ENCODE data around the gene RBM4.

DNA sequence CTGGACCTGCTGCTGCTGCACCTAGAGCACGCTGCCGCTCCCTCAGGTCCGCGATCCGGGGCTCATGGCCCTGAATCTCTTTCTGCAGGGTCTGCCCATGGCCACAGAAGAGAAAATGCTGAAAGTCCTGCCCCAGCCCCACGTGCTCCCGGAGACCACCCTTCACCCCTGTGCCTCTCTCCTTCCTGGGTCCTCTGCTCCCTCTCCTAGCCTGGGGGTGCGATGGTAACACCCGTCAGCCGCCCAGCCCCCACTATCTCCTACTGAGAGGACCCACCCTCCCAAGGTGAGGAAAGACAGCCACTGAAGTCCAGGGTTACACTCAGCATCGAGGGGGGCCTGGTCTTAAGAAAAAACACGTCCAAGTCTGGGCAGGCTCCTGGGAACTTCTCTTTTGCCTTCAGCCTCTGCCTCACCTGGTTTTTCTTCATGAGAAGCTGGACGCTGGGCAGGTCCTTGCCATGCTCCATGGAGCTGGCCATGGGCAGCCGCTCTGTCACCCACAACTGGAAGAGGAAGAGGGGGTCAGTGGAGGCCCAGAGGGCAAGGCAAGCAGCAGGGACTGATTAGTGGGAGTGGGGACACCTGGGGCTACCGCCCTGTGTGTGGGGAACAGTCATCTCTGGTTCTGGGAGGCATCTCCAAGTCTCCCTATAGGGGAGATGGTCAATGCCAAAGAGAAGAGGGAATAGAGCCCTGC, 55.0 kb downstream of the RBM4 start:
- TF ChIP-seq SMARCE1 (IDR thresholded peaks at IDR 0.05) (no peak), ZNF76 (CRISPR knock-in tag; IDR thresholded peaks at IDR 0.05; ENCODE audit: borderline replicate concordance) (no peak), HEY1 (CRISPR knock-in tag; IDR thresholded peaks at IDR 0.05; ENCODE audit: borderline replicate concordance) (no peak), SP1 (CRISPR knock-in tag; IDR thresholded peaks at IDR 0.05) (no peak), RAD21 (CRISPR knock-in tag; conservative IDR thresholded peaks at IDR 0.05 in 1 of 2, IDR thresholded peaks at IDR 0.05 in 1 of 2) (no peak), TAF9B (IDR thresholded peaks at IDR 0.05; ENCODE audit: partially characterized antibody) (no peak)
- TF ChIP-seq, protein P1, sequence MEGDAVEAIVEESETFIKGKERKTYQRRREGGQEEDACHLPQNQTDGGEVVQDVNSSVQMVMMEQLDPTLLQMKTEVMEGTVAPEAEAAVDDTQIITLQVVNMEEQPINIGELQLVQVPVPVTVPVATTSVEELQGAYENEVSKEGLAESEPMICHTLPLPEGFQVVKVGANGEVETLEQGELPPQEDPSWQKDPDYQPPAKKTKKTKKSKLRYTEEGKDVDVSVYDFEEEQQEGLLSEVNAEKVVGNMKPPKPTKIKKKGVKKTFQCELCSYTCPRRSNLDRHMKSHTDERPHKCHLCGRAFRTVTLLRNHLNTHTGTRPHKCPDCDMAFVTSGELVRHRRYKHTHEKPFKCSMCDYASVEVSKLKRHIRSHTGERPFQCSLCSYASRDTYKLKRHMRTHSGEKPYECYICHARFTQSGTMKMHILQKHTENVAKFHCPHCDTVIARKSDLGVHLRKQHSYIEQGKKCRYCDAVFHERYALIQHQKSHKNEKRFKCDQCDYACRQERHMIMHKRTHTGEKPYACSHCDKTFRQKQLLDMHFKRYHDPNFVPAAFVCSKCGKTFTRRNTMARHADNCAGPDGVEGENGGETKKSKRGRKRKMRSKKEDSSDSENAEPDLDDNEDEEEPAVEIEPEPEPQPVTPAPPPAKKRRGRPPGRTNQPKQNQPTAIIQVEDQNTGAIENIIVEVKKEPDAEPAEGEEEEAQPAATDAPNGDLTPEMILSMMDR (IDR thresholded peaks at IDR 0.05 in 2 of 3, conservative IDR thresholded peaks at IDR 0.05 in 1 of 3; ENCODE audit: insufficient read depth in 2 of 3, low read depth in 1 of 3, low read length in 3 of 3) = no peak
- TF ChIP-seq, protein P2, sequence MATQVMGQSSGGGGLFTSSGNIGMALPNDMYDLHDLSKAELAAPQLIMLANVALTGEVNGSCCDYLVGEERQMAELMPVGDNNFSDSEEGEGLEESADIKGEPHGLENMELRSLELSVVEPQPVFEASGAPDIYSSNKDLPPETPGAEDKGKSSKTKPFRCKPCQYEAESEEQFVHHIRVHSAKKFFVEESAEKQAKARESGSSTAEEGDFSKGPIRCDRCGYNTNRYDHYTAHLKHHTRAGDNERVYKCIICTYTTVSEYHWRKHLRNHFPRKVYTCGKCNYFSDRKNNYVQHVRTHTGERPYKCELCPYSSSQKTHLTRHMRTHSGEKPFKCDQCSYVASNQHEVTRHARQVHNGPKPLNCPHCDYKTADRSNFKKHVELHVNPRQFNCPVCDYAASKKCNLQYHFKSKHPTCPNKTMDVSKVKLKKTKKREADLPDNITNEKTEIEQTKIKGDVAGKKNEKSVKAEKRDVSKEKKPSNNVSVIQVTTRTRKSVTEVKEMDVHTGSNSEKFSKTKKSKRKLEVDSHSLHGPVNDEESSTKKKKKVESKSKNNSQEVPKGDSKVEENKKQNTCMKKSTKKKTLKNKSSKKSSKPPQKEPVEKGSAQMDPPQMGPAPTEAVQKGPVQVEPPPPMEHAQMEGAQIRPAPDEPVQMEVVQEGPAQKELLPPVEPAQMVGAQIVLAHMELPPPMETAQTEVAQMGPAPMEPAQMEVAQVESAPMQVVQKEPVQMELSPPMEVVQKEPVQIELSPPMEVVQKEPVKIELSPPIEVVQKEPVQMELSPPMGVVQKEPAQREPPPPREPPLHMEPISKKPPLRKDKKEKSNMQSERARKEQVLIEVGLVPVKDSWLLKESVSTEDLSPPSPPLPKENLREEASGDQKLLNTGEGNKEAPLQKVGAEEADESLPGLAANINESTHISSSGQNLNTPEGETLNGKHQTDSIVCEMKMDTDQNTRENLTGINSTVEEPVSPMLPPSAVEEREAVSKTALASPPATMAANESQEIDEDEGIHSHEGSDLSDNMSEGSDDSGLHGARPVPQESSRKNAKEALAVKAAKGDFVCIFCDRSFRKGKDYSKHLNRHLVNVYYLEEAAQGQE (IDR thresholded peaks at IDR 0.05; ENCODE audit: borderline replicate concordance) = no peak
- TF ChIP-seq, protein P2 (CRISPR knock-in tag; IDR thresholded peaks at IDR 0.05; ENCODE audit: low read depth) = no peak
